ENCODE measurements around the gene IER3IP1.

The IER3IP1 gene

GRCh38 chr18:47143153-47143552, 33.0 kb downstream of the IER3IP1 start:
- Histone ChIP-seq H3K23ac (ENCODE audit: low read length in 2 of 2) (no peak overlapping the region), H3K9ac (ENCODE audit: low read length) (no peak overlapping the region), H2BK12ac (ENCODE audit: low read length in 2 of 2) (no peak overlapping the region), H3K14ac (ENCODE audit: low read length in 2 of 2) (no peak overlapping the region), H4K91ac (ENCODE audit: low read length) (no peak overlapping the region), H3K27me3 (ENCODE audit: control insufficient read depth in 1 of 2, insufficient read depth in 1 of 2, low read length in 2 of 2) (no peaks in the 10 kb centered on the region), H2BK5ac (ENCODE audit: low read depth, low read length, poor library complexity, severe bottlenecking) (no peak overlapping the region), H3K36me3 (ENCODE audit: control insufficient read depth in 1 of 2, insufficient read depth in 2 of 2, low read depth in 1 of 2, low read length in 2 of 2) (peaks cover 0 to 15% of the 10 kb centered on the region in 2 experiments), H3K4me1 (ENCODE audit: control insufficient read depth, insufficient read depth, low read depth, low read length) (no peaks in the 10 kb centered on the region), H3K4me3 (ENCODE audit: insufficient read depth in 1 of 2, low read depth in 1 of 2, low read length in 2 of 2) (no peak overlapping the region), H2AFZ (ENCODE audit: low read depth, low read length) (no peak overlapping the region), H2BK120ac (ENCODE audit: low read depth, low read length) (no peak overlapping the region), H3K27ac (ENCODE audit: low read length, poor library complexity, severe bottlenecking) (no peak overlapping the region), H3K9me3 (ENCODE audit: control insufficient read depth, low read length) (no peaks in the 10 kb centered on the region), H2BK15ac (ENCODE audit: low read depth, poor library complexity, severe bottlenecking) (no peak overlapping the region), H3K18ac (ENCODE audit: low read depth in 1 of 2, low read length in 2 of 2) (peak overlapping the region in 1 of 2 experiments; percentile 21), H2AK5ac (ENCODE audit: low read length, severe bottlenecking) (no peak overlapping the region), H3K4me2 (ENCODE audit: low read length, poor library complexity, severe bottlenecking) (no peak overlapping the region), H3K4ac (ENCODE audit: low read depth in 1 of 2, low read length in 2 of 2) (no peak overlapping the region), H4K8ac (ENCODE audit: low read length) (no peak overlapping the region), H3K79me1 (replicated peaks; ENCODE audit: low read length, poor library complexity, severe bottlenecking) (peaks cover 19% of the 10 kb centered on the region)
- 100% methylated on average over 3 of the region's 5 CpGs for WGBS
- DNase-seq, result no peak

GRCh38 chr18:47141289-47141688, 34.9 kb downstream of the IER3IP1 start:
- Histone ChIP-seq H2BK12ac (ENCODE audit: low read length in 2 of 2) (no peak overlapping the region), H2AK5ac (ENCODE audit: low read length, severe bottlenecking) (no peak overlapping the region), H3K18ac (ENCODE audit: low read depth in 1 of 2, low read length in 2 of 2) (no peak overlapping the region), H3K4me2 (ENCODE audit: low read length, poor library complexity, severe bottlenecking) (no peak overlapping the region), H2BK15ac (ENCODE audit: low read depth, poor library complexity, severe bottlenecking) (no peak overlapping the region), H3K27ac (ENCODE audit: low read length, poor library complexity, severe bottlenecking) (no peak overlapping the region), H3K4me3 (ENCODE audit: insufficient read depth in 1 of 2, low read depth in 1 of 2, low read length in 2 of 2) (no peak overlapping the region), H3K4ac (ENCODE audit: low read depth in 1 of 2, low read length in 2 of 2) (no peak overlapping the region), H3K4me1 (ENCODE audit: control insufficient read depth, insufficient read depth, low read depth, low read length) (no peaks in the 10 kb centered on the region), H4K8ac (ENCODE audit: low read length) (no peak overlapping the region), H4K91ac (ENCODE audit: low read length) (no peak overlapping the region), H3K9me3 (ENCODE audit: control insufficient read depth, low read length) (no peaks in the 10 kb centered on the region), H3K14ac (ENCODE audit: low read length in 2 of 2) (no peak overlapping the region), H3K27me3 (ENCODE audit: control insufficient read depth in 1 of 2, insufficient read depth in 1 of 2, low read length in 2 of 2) (no peaks in the 10 kb centered on the region), H3K9ac (ENCODE audit: low read length) (no peak overlapping the region), H3K36me3 (ENCODE audit: control insufficient read depth in 1 of 2, insufficient read depth in 2 of 2, low read depth in 1 of 2, low read length in 2 of 2) (peaks cover 0 to 16% of the 10 kb centered on the region in 2 experiments), H3K23ac (ENCODE audit: low read length in 2 of 2) (no peak overlapping the region), H2BK120ac (ENCODE audit: low read depth, low read length) (no peak overlapping the region), H2BK5ac (ENCODE audit: low read depth, low read length, poor library complexity, severe bottlenecking) (no peak overlapping the region), H2AFZ (ENCODE audit: low read depth, low read length) (no peak overlapping the region), H3K79me1 (replicated peaks; ENCODE audit: low read length, poor library complexity, severe bottlenecking) (peaks cover 25% of the 10 kb centered on the region)
- no peak for DNase-seq

DNA sequence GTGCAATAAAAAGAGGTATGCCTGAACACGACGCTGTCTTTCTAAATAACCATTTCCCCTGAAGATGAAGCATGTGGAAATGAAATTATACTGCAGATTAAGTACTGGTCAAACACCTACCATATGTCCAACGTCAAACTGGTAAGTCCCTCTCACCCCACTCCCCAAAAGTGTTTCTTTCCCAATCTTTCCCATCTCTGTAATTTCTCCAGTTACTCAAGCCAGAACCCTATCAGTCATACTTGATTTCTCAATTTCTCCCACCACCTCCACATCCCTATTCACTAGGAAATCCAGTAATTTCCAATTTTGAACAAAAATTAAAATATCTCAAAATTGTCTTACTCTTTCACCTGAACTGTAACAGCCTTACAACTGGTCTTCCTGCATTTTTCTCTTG, 55.0 kb downstream of the IER3IP1 start:
- H2BK12ac ChIP-seq (ENCODE audit: low read length in 2 of 2), result no peak overlapping the region
- no peak overlapping the region for H2AK5ac ChIP-seq (ENCODE audit: low read length, severe bottlenecking)
- H3K9me3 ChIP-seq (ENCODE audit: control insufficient read depth, low read length), result no peaks in the 10 kb centered on the region
- H4K8ac ChIP-seq (ENCODE audit: low read length), result no peak overlapping the region
- H2BK120ac ChIP-seq (ENCODE audit: low read depth, low read length), result no peak overlapping the region
- WGBS, result 95% methylated on average over 3 of the region's 3 CpGs
- H3K23ac ChIP-seq (ENCODE audit: low read length in 2 of 2), result no peak overlapping the region
- peaks cover 0 to 38% of the 10 kb centered on the region in 2 experiments for H3K36me3 ChIP-seq (ENCODE audit: control insufficient read depth in 1 of 2, insufficient read depth in 2 of 2, low read depth in 1 of 2, low read length in 2 of 2)
- no peaks in the 10 kb centered on the region for H3K4me1 ChIP-seq (ENCODE audit: control insufficient read depth, insufficient read depth, low read depth, low read length)
- no peak overlapping the region for H4K91ac ChIP-seq (ENCODE audit: low read length)
- H2AFZ ChIP-seq (ENCODE audit: low read depth, low read length), result no peak overlapping the region
- DNase-seq, result no peak
- H3K4me2 ChIP-seq (ENCODE audit: low read length, poor library complexity, severe bottlenecking), result no peak overlapping the region
- H3K4ac ChIP-seq (ENCODE audit: low read depth in 1 of 2, low read length in 2 of 2), result no peak overlapping the region
- no peaks in the 10 kb centered on the region for H3K27me3 ChIP-seq (ENCODE audit: control insufficient read depth in 1 of 2, insufficient read depth in 1 of 2, low read length in 2 of 2)
- H3K4me3 ChIP-seq (ENCODE audit: insufficient read depth in 1 of 2, low read depth in 1 of 2, low read length in 2 of 2), result no peak overlapping the region
- no peak overlapping the region for H3K14ac ChIP-seq (ENCODE audit: low read length in 2 of 2)
- H3K79me1 ChIP-seq (replicated peaks; ENCODE audit: low read length, poor library complexity, severe bottlenecking), result peaks cover 17% of the 10 kb centered on the region
- H2BK15ac ChIP-seq (ENCODE audit: low read depth, poor library complexity, severe bottlenecking), result no peak overlapping the region
- no peak overlapping the region for H3K9ac ChIP-seq (ENCODE audit: low read length)
- H3K27ac ChIP-seq (ENCODE audit: low read length, poor library complexity, severe bottlenecking), result no peak overlapping the region
- H2BK5ac ChIP-seq (ENCODE audit: low read depth, low read length, poor library complexity, severe bottlenecking), result no peak overlapping the region
- H3K18ac ChIP-seq (ENCODE audit: low read depth in 1 of 2, low read length in 2 of 2), result no peak overlapping the region

DNA sequence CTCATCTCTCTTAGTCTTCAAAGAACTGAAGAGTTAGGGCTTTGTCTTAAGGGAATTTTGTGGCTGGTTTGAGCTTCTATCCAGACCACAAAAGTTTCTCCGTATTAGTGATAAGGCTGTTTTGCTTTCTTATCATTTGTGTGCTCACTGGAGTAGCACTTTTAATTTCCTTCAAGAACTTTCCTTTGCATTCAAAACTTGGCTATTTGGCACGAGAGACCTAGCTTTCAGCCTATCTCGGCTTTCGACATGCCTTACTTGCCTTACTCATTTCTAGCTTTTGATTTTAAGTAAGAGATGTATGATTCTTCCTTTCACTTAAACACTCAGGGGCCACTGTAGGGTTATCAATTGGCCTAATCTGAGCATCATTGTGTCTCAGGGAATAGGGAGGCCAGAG, 55.7 kb downstream of the IER3IP1 start:
- no peaks in the 10 kb centered on the region for H3K27me3 ChIP-seq (ENCODE audit: control insufficient read depth in 1 of 2, insufficient read depth in 1 of 2, low read length in 2 of 2)

More for the DNA sequence above, 55.7 kb downstream of the IER3IP1 start:
- no peak overlapping the region for H3K9ac ChIP-seq (ENCODE audit: low read length)
- no peak overlapping the region for H2BK15ac ChIP-seq (ENCODE audit: low read depth, poor library complexity, severe bottlenecking)
- no peaks in the 10 kb centered on the region for H3K9me3 ChIP-seq (ENCODE audit: control insufficient read depth, low read length)
- H3K14ac ChIP-seq (ENCODE audit: low read length in 2 of 2), result no peak overlapping the region
- H2AFZ ChIP-seq (ENCODE audit: low read depth, low read length), result no peak overlapping the region
- H3K4me2 ChIP-seq (ENCODE audit: low read length, poor library complexity, severe bottlenecking), result no peak overlapping the region
- H2AK5ac ChIP-seq (ENCODE audit: low read length, severe bottlenecking), result no peak overlapping the region
- H4K8ac ChIP-seq (ENCODE audit: low read length), result no peak overlapping the region
- H3K4me1 ChIP-seq (ENCODE audit: control insufficient read depth, insufficient read depth, low read depth, low read length), result no peaks in the 10 kb centered on the region
- H3K18ac ChIP-seq (ENCODE audit: low read depth in 1 of 2, low read length in 2 of 2), result no peak overlapping the region
- H3K23ac ChIP-seq (ENCODE audit: low read length in 2 of 2), result no peak overlapping the region
- no peak overlapping the region for H2BK120ac ChIP-seq (ENCODE audit: low read depth, low read length)
- no peak overlapping the region for H3K4me3 ChIP-seq (ENCODE audit: insufficient read depth in 1 of 2, low read depth in 1 of 2, low read length in 2 of 2)
- 100% methylated on average over 1 of the region's 4 CpGs for WGBS
- no peak overlapping the region for H3K27ac ChIP-seq (ENCODE audit: low read length, poor library complexity, severe bottlenecking)
- no peak overlapping the region for H2BK5ac ChIP-seq (ENCODE audit: low read depth, low read length, poor library complexity, severe bottlenecking)
- no peak for DNase-seq
- H4K91ac ChIP-seq (ENCODE audit: low read length), result no peak overlapping the region
- no peak overlapping the region for H2BK12ac ChIP-seq (ENCODE audit: low read length in 2 of 2)
- H3K36me3 ChIP-seq (ENCODE audit: control insufficient read depth in 1 of 2, insufficient read depth in 2 of 2, low read depth in 1 of 2, low read length in 2 of 2), result peaks cover 0 to 40% of the 10 kb centered on the region in 2 experiments
- H3K4ac ChIP-seq (ENCODE audit: low read depth in 1 of 2, low read length in 2 of 2), result no peak overlapping the region
- peaks cover 17% of the 10 kb centered on the region for H3K79me1 ChIP-seq (replicated peaks; ENCODE audit: low read length, poor library complexity, severe bottlenecking)

Measured in mesenchymal stem cell (in vitro differentiated cells and primary cell).